ENCODE data around the gene ZNF195.
"Not testable (repeated sequence)": the region's sequence is repeated elsewhere in the genome, so short reads cannot be mapped to it uniquely, and the experiment has no call there.

DNA sequence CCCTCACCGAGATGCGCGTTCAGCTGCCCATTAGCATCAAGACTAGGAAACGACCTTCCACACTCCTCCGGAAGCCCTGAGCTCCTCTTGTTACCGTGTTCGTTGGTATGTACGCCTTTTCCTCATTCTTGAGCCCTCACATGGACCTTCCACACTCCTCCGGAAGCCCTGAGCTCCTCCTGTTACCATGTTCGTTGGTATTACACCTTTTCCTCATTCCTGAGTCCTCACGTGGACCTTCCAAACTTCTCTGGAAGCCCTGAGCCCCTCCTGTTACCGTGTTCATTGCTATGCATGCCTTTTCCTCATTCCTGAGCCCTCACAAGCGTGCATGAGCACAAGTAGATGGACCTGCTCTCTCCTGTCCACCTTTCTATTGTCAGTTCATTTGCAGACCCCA is 52.5 kb downstream of the ZNF195 start:
- TF ChIP-seq EZH2phosphoT487 (IDR thresholded peaks at IDR 0.05; ENCODE audit: low read depth) = not testable (repeated sequence)
- TF ChIP-seq, protein P1, sequence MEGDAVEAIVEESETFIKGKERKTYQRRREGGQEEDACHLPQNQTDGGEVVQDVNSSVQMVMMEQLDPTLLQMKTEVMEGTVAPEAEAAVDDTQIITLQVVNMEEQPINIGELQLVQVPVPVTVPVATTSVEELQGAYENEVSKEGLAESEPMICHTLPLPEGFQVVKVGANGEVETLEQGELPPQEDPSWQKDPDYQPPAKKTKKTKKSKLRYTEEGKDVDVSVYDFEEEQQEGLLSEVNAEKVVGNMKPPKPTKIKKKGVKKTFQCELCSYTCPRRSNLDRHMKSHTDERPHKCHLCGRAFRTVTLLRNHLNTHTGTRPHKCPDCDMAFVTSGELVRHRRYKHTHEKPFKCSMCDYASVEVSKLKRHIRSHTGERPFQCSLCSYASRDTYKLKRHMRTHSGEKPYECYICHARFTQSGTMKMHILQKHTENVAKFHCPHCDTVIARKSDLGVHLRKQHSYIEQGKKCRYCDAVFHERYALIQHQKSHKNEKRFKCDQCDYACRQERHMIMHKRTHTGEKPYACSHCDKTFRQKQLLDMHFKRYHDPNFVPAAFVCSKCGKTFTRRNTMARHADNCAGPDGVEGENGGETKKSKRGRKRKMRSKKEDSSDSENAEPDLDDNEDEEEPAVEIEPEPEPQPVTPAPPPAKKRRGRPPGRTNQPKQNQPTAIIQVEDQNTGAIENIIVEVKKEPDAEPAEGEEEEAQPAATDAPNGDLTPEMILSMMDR (IDR thresholded peaks at IDR 0.05; ENCODE audit: low read depth, low read length) = not testable (repeated sequence)
